ENCODE measurements around the gene TRIP12.
"Not testable (repeated sequence)": the region's sequence is repeated elsewhere in the genome, so short reads cannot be mapped to it uniquely, and the experiment has no call there.

The TRIP12 gene

DNA sequence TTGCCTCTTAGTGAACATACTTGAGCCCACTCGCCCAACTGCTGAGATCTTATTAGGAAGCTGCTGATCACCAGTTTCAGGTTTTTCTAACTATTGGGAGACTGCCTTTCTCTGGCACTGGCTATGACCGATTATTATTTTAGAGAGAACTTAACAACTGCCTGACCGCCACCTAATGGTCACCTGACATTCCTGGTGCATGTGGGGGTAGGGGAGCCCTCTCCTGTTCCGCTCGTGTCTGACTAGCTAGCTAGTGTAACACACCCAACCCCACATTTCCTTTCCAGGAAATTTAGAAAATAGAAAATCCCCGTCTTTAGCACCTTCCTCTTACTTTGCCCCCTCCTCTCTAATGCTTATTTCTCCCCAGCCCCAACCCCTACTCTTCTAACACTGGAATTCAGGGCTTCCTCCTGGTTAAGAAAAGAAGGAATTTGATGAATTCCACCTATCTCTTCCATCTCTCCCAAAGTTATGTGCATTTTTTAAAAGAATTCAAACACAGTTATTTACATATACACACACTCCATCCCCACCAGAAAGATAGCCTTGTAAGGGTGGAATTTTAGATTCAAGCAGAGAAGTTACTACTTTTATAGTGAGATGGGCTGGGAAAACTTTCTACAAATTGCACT is 188.1 kb downstream of the TRIP12 start:
- Histone ChIP-seq H3K9ac (ENCODE audit: low read length) (no peak overlapping the region), H3K27me3 (ENCODE audit: control insufficient read depth, insufficient read depth, low read length) (no peaks in the 10 kb centered on the region), H3K36me3 (ENCODE audit: control insufficient read depth, insufficient read depth, low read length) (no peaks in the 10 kb centered on the region), H3K27ac (ENCODE audit: low read depth, low read length) (no peak overlapping the region), H3K4me1 (ENCODE audit: control insufficient read depth, insufficient read depth, low read length) (no peaks in the 10 kb centered on the region), H3K4me3 (ENCODE audit: low read length) (no peak overlapping the region)

DNA sequence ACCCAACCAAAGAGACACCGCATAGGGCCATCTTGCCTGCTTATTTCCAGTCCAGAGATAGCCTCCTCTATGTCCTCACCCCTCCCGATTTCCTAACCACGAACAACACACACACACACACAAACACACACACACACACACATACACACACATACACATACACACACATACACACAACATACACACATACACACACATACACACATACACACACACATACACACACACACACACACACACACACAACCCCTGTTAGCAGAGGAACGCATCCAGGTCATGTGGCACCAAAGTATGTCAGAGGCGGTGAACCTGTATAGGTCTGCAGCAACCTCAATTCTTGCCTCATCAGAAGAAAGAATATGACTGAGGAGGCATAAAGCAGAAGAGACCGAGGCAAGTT is 188.9 kb downstream of the TRIP12 start:
- H3K4me1 ChIP-seq (ENCODE audit: control insufficient read depth, insufficient read depth, low read length) = no peaks in the 10 kb centered on the region
- no peak overlapping the region for H3K4me3 ChIP-seq (ENCODE audit: low read length)
- no peak overlapping the region for H3K9ac ChIP-seq (ENCODE audit: low read length)
- H3K27me3 ChIP-seq (ENCODE audit: control insufficient read depth, insufficient read depth, low read length) = no peaks in the 10 kb centered on the region
- H3K27ac ChIP-seq (ENCODE audit: low read depth, low read length) = no peak overlapping the region
- H3K36me3 ChIP-seq (ENCODE audit: control insufficient read depth, insufficient read depth, low read length) = no peaks in the 10 kb centered on the region

DNA sequence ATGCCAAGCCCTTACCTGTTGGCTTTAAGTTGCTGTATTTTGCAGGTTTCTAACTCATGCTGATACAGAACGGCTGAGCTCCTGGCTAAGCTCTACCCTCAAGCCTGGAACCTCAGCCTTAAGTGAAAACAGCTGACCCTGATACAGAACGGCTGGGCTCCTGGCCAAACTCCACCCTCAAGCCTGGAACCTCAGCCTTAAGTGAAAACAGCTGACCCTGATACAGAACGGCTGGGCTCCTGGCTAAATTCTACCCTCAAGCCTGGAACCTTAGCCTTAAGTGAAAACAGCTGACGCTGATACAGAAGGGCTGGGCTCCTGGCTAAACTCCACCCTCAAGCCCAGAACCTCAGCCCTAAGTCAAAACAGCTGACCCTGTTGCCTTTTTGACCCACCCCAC is 189.9 kb downstream of the TRIP12 start:
- Histone ChIP-seq H3K36me3 (ENCODE audit: control insufficient read depth, insufficient read depth, low read length) (no peaks in the 10 kb centered on the region), H3K9ac (ENCODE audit: low read length) (no peak overlapping the region), H3K27me3 (ENCODE audit: control insufficient read depth, insufficient read depth, low read length) (no peaks in the 10 kb centered on the region), H3K4me1 (ENCODE audit: control insufficient read depth, insufficient read depth, low read length) (no peaks in the 10 kb centered on the region), H3K4me3 (ENCODE audit: low read length) (no peak overlapping the region), H3K27ac (ENCODE audit: low read depth, low read length) (no peak overlapping the region)

DNA sequence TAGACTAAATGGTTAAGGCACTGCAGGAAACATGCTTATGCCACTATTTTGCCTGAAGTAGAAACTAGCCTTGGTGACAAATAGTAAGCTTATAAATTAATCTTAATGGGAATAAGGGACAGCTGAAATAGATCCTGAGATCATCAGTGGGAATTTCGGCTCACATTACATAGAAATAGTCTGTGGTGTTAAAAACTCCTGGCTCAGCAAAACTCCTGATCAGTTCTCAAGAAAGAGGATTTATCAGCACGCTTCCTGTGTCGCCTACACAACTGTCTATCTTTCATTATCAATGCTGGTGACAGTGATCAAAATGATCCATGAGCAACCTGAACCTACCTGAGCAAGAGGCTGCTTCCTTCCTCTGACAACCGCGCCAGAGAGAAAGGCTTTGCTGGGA is 190.4 kb downstream of the TRIP12 start:
- no peak overlapping the region for H3K27ac ChIP-seq (ENCODE audit: low read depth, low read length)
- no peak overlapping the region for H3K4me3 ChIP-seq (ENCODE audit: low read length)
- no peak overlapping the region for H3K9ac ChIP-seq (ENCODE audit: low read length)
- H3K36me3 ChIP-seq (ENCODE audit: control insufficient read depth, insufficient read depth, low read length) = no peaks in the 10 kb centered on the region
- no peaks in the 10 kb centered on the region for H3K27me3 ChIP-seq (ENCODE audit: control insufficient read depth, insufficient read depth, low read length)
- H3K4me1 ChIP-seq (ENCODE audit: control insufficient read depth, insufficient read depth, low read length) = no peaks in the 10 kb centered on the region

DNA sequence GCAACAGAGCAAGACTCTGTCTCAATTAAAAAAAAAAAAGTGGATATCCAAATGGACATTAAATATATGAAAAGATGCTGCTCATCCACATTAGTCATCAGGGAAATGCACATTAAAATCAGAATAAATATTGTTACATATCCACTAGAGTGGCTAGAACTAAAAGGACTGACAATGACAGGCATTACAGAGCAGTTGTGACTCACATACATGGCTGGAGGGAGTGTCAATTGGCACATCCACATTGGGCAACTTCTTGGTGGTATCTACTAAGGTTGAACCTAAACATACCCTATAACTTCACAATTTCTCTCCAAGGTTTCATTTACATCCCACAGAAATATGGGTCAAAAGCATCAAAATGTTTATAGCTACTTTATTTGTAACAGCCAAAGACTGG is 193.4 kb downstream of the TRIP12 start:
- Histone ChIP-seq H3K27me3 (ENCODE audit: control insufficient read depth, insufficient read depth, low read length) (no peaks in the 10 kb centered on the region), H3K27ac (ENCODE audit: low read depth, low read length) (no peak overlapping the region), H3K4me3 (ENCODE audit: low read length) (no peak overlapping the region), H3K4me1 (ENCODE audit: control insufficient read depth, insufficient read depth, low read length) (no peaks in the 10 kb centered on the region), H3K36me3 (ENCODE audit: control insufficient read depth, insufficient read depth, low read length) (no peaks in the 10 kb centered on the region), H3K9ac (ENCODE audit: low read length) (no peak overlapping the region)

GRCh38 chr2:229726643-229727042 is 195.2 kb downstream of the TRIP12 start:
- Histone ChIP-seq H3K4me1 (ENCODE audit: control insufficient read depth, insufficient read depth, low read length) (no peaks in the 10 kb centered on the region), H3K9ac (ENCODE audit: low read length) (no peak overlapping the region), H3K27ac (ENCODE audit: low read depth, low read length) (no peak overlapping the region), H3K27me3 (ENCODE audit: control insufficient read depth, insufficient read depth, low read length) (no peaks in the 10 kb centered on the region), H3K4me3 (ENCODE audit: low read length) (no peak overlapping the region), H3K36me3 (ENCODE audit: control insufficient read depth, insufficient read depth, low read length) (no peaks in the 10 kb centered on the region)

DNA sequence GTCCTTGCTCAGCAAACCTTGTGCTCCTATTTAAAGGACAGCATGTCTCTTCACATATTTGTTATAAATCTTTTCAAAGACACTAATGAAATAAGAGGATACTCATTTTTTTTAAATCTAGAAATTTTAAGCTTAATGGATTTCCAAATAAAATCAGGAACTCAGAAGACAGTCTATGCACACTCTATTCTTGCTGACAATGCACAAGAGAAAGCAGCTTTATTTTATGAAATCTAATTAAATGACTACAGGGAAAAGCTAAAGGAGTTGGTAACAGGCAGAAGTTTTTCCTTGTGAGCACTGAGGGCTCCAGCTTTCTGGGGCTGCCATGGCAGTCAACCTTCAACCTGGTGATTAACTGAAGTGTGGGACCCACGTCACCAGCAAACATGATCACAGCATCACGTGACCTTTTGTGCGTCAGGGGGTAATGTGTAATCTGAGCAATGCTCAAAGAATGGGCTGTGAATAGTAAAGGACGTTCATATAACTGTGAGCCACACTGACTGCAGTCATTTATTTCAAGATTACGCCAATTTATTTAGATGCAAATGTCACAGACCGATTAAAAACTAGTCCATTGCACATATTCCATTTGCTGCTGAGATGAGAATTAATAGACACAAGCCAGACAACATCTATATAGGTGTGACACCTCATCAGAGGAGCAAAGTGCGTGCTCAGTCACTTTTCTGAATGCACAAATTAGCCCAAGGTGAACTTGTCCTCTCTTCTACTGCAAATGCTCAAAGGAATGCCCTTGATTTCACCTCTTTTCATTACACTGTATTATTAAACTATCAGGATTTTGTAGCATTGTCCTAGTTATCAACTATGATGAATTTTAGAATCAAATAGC is 195.9 kb downstream of the TRIP12 start:
- Histone ChIP-seq H3K9ac (ENCODE audit: low read length) (no peak overlapping the region), H3K4me3 (ENCODE audit: low read length) (no peak overlapping the region), H3K4me1 (ENCODE audit: control insufficient read depth, insufficient read depth, low read length) (no peaks in the 10 kb centered on the region), H3K27ac (ENCODE audit: low read depth, low read length) (no peak overlapping the region), H3K36me3 (ENCODE audit: control insufficient read depth, insufficient read depth, low read length) (no peaks in the 10 kb centered on the region), H3K27me3 (ENCODE audit: control insufficient read depth, insufficient read depth, low read length) (no peaks in the 10 kb centered on the region)

DNA sequence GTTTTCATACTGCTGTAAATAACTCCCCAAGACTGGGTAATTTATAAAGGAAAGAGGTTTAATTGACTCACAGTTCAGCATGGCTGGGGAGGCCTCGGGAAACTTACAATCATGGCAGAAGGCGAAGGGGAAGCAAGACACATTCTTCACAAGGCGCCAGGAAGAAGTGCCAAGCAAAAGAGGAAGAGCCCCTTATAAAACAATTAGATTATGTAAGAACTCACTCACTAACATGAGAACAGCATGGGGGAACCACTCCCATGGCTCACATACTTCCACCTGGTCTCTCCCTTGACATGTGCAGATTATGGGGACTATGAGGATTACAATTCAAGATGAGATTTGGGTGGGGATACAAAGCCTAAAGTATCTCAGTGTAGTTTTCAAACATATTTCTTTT is 198.6 kb downstream of the TRIP12 start:
- H3K4me3 ChIP-seq (ENCODE audit: low read length); H3K27ac ChIP-seq (ENCODE audit: low read depth, low read length); H3K27me3 ChIP-seq (ENCODE audit: control insufficient read depth, insufficient read depth, low read length); H3K36me3 ChIP-seq (ENCODE audit: control insufficient read depth, insufficient read depth, low read length); H3K4me1 ChIP-seq (ENCODE audit: control insufficient read depth, insufficient read depth, low read length); H3K9ac ChIP-seq (ENCODE audit: low read length): not testable (repeated sequence)

DNA sequence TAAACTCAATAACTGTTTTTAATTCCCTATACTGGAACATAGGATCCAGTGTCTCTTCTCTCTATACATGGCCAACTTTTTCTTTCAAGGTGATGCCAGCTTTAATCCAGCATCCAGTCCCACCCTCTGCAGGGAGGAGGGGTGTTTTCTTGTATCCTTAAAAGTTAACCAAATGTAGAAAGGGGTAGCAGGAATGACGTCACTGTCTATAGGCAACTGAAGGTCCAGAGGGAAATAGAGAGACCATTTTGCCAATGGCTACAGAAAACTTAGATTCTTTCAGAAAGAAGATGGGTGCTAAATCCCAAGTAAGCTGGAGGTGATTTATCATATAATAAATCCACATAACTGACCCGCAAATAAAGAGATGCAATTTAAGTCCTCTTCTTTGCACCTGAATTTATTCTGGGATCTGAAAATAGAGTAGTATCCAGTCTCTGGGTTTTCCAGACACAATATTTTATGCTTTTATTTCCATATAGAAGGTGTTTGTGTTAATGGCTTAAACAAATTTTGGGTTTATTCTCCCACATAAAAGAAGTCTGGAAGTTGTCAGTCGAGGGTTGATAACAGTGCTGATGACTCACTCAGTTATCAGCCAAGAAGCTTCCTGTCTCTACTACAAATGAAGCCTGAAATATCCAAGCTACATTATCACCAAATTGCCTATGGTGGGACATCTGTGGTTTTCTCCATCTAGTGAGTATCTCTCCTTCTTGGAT is 201.7 kb downstream of the TRIP12 start:
- Histone ChIP-seq H3K4me1 (ENCODE audit: control insufficient read depth, insufficient read depth, low read length) (no peaks in the 10 kb centered on the region), H3K9ac (ENCODE audit: low read length) (no peak overlapping the region), H3K4me3 (ENCODE audit: low read length) (no peak overlapping the region), H3K27ac (ENCODE audit: low read depth, low read length) (no peak overlapping the region), H3K27me3 (ENCODE audit: control insufficient read depth, insufficient read depth, low read length) (peaks cover 4% of the 10 kb centered on the region), H3K36me3 (ENCODE audit: control insufficient read depth, insufficient read depth, low read length) (no peaks in the 10 kb centered on the region)

GRCh38 chr2:229718057-229718456 is 203.8 kb downstream of the TRIP12 start:
- H3K27me3 ChIP-seq (ENCODE audit: control insufficient read depth, insufficient read depth, low read length) = peaks cover 8% of the 10 kb centered on the region
- no peak overlapping the region for H3K9ac ChIP-seq (ENCODE audit: low read length)
- no peak overlapping the region for H3K4me3 ChIP-seq (ENCODE audit: low read length)
- H3K27ac ChIP-seq (ENCODE audit: low read depth, low read length) = no peak overlapping the region
- no peaks in the 10 kb centered on the region for H3K36me3 ChIP-seq (ENCODE audit: control insufficient read depth, insufficient read depth, low read length)
- H3K4me1 ChIP-seq (ENCODE audit: control insufficient read depth, insufficient read depth, low read length) = no peaks in the 10 kb centered on the region

GRCh38 chr2:229715895-229716507 is 205.8 kb downstream of the TRIP12 start:
- H3K9ac ChIP-seq (ENCODE audit: low read length) = no peak overlapping the region
- H3K4me1 ChIP-seq (ENCODE audit: control insufficient read depth, insufficient read depth, low read length) = no peaks in the 10 kb centered on the region
- no peak overlapping the region for H3K27ac ChIP-seq (ENCODE audit: low read depth, low read length)
- H3K4me3 ChIP-seq (ENCODE audit: low read length) = no peak overlapping the region
- no peaks in the 10 kb centered on the region for H3K36me3 ChIP-seq (ENCODE audit: control insufficient read depth, insufficient read depth, low read length)
- peaks cover 9% of the 10 kb centered on the region for H3K27me3 ChIP-seq (ENCODE audit: control insufficient read depth, insufficient read depth, low read length)

DNA sequence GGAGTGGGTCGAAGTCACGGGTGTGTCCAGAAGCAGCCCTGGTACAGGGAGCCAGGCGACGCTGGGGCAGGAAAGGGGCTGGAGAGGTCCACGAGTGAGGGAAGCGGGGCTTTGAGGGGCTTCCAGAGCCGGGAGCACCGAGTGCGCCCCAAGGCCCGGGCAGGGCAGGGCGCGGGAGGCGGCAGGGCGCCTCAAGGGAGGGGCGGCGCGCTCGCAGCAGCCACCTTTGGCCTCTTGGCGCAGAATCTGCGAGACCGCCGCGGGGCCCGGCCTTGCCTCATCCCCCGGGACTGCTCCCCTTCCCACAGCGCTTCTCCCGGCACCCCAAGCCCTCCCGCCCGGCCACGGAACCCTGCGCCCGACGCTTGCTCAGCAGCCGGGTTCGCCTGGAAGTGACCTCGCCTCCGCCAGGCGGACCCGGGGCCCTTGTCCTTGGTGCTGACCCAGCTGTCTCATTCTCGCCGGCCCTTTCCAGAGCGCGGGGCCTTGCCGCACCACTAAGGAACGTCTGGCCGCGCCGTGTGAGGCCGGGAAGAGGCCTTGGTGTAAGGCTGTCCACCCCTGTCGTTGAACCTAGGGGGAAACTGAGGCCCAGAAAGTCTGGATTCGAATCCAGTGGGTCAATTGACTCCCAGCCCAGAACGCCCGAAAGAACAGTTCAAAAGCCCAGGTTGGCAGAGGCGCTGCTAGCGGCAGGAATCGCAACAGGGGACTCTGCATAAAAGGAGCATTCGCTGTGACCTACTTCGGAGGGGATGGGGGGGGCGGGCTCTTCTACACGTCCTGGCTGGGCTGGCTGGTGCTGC is 206.9 kb downstream of the TRIP12 start:
- H3K9ac ChIP-seq (ENCODE audit: low read length) = no peak overlapping the region

More for the DNA sequence above, 206.9 kb downstream of the TRIP12 start:
- H3K36me3 ChIP-seq (ENCODE audit: control insufficient read depth, insufficient read depth, low read length) = no peaks in the 10 kb centered on the region
- no peaks in the 10 kb centered on the region for H3K4me1 ChIP-seq (ENCODE audit: control insufficient read depth, insufficient read depth, low read length)
- peak overlapping the region; percentile 56 for H3K4me3 ChIP-seq (ENCODE audit: low read length)
- H3K27me3 ChIP-seq (ENCODE audit: control insufficient read depth, insufficient read depth, low read length) = peaks cover 11% of the 10 kb centered on the region
- H3K27ac ChIP-seq (ENCODE audit: low read depth, low read length) = no peak overlapping the region
